ENCODE measurements around the gene VPS26A. TPM values are rescaled to one million over a fixed set of nuclear protein-coding genes. Genes with fewer than 3 reads are reported as not detected.

Gene VPS26A
- total RNA-seq, 1 experiment from 2014 or later = 90.0 TPM

DNA sequence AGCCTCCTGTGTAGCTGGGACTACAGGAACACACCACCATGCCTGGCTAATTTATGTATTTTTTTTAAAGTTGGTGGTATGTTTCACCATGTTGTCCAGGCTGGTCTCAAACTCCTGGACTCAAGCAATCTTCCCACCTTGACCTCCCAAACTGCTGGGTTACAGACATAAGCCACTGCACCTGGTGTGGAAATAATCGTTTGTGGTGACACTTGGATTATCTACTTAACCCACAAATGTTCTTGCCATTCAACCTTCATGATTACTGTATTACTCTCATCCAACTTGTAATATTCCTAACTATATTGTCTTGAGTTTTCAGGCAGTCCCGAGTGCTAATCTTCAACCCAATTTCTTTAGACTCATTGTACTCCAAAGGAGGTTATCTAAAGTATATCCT, 45.7 kb upstream of the VPS26A start:
- no peak overlapping the region for H3K27ac ChIP-seq
- ChIA-PET POLR2A (ENCODE audit: unreplicated experiment) (no interaction called here), CTCF (no interaction called here)
- no peak for TF ChIP-seq EZH2 (IDR thresholded peaks at IDR 0.05; ENCODE audit: low read depth)
- TF ChIP-seq, protein P1, sequence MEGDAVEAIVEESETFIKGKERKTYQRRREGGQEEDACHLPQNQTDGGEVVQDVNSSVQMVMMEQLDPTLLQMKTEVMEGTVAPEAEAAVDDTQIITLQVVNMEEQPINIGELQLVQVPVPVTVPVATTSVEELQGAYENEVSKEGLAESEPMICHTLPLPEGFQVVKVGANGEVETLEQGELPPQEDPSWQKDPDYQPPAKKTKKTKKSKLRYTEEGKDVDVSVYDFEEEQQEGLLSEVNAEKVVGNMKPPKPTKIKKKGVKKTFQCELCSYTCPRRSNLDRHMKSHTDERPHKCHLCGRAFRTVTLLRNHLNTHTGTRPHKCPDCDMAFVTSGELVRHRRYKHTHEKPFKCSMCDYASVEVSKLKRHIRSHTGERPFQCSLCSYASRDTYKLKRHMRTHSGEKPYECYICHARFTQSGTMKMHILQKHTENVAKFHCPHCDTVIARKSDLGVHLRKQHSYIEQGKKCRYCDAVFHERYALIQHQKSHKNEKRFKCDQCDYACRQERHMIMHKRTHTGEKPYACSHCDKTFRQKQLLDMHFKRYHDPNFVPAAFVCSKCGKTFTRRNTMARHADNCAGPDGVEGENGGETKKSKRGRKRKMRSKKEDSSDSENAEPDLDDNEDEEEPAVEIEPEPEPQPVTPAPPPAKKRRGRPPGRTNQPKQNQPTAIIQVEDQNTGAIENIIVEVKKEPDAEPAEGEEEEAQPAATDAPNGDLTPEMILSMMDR (conservative IDR thresholded peaks at IDR 0.05) = no peak
- no peaks in the 10 kb centered on the region for H3K79me2 ChIP-seq (ENCODE audit: low read depth)
- no peak overlapping the region for H3K4me3 ChIP-seq
- BruUV-seq (replicated peaks) = no TSS peak
- H2AFZ ChIP-seq = no peak overlapping the region
- no peak for DNase-seq
- 0 out of 2 replicates have a peak, but pooled peaks cover 3% of the 10 kb centered on the region for H3K9me2 ChIP-seq (ENCODE audit: insufficient read depth)
- no peaks in the 10 kb centered on the region for H3F3A ChIP-seq (ENCODE audit: insufficient read depth, low read depth)
- no peaks in the 10 kb centered on the region for H4K20me1 ChIP-seq (ENCODE audit: insufficient read depth)
- no peaks in the 10 kb centered on the region for H3K27me3 ChIP-seq (ENCODE audit: insufficient read depth, low read depth)
- intact Hi-C loops (cut with micrococcal nuclease; ENCODE audit: unreplicated experiment) = no loop called here
- no peaks in the 10 kb centered on the region for H3K9me3 ChIP-seq (ENCODE audit: insufficient read depth, low read depth)
- no peak overlapping the region for H3K4me2 ChIP-seq
- H3K36me3 ChIP-seq (ENCODE audit: low read depth) = no peaks in the 10 kb centered on the region
- no peaks in the 10 kb centered on the region for H3K4me1 ChIP-seq (replicated peaks; ENCODE audit: insufficient read depth)

DNA sequence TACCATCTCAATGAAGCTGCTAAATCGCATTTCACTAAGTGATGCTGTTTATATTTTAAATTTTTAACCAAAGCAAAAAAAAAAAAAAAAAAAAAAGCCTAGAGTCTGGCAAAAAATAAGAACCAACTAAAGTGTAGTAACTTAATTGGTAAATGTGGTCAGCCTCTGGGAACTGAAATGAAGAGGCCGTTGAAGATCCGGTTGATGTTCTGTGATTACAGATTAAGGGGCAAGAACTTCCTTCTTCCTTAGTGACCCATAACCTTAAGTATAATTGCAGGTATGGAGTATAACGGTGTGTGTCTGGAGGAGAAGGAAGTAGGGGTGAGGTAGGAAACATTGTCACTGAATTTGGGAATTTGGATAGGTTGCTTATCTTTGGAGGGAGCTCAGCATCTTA, 43.8 kb upstream of the VPS26A start:
- ChIA-PET POLR2A (ENCODE audit: unreplicated experiment) (interaction anchor here (0.6 kb wide), 1 partner anchor 1565 kb away, joined by 7 read pairs; no protein-coding TSS in a partner anchor), CTCF (no interaction called here)
- no peak for DNase-seq
- Histone ChIP-seq H3K27ac (no peak overlapping the region), H3F3A (ENCODE audit: insufficient read depth, low read depth) (no peaks in the 10 kb centered on the region), H3K9me3 (ENCODE audit: insufficient read depth, low read depth) (no peaks in the 10 kb centered on the region), H3K79me2 (ENCODE audit: low read depth) (no peaks in the 10 kb centered on the region), H3K4me3 (no peak overlapping the region), H3K4me1 (replicated peaks; ENCODE audit: insufficient read depth) (no peaks in the 10 kb centered on the region), H3K36me3 (ENCODE audit: low read depth) (no peaks in the 10 kb centered on the region), H3K9me2 (ENCODE audit: insufficient read depth) (0 out of 2 replicates have a peak, but pooled peaks cover 3% of the 10 kb centered on the region), H3K27me3 (ENCODE audit: insufficient read depth, low read depth) (no peaks in the 10 kb centered on the region), H2AFZ (no peak overlapping the region), H4K20me1 (ENCODE audit: insufficient read depth) (no peaks in the 10 kb centered on the region), H3K4me2 (no peak overlapping the region)
- TF ChIP-seq, protein P1 (conservative IDR thresholded peaks at IDR 0.05) = no peak
- no peak for TF ChIP-seq EZH2 (IDR thresholded peaks at IDR 0.05; ENCODE audit: low read depth)
- no TSS peak for BruUV-seq (replicated peaks)
- intact Hi-C loops (cut with micrococcal nuclease; ENCODE audit: unreplicated experiment) = no loop called here

DNA sequence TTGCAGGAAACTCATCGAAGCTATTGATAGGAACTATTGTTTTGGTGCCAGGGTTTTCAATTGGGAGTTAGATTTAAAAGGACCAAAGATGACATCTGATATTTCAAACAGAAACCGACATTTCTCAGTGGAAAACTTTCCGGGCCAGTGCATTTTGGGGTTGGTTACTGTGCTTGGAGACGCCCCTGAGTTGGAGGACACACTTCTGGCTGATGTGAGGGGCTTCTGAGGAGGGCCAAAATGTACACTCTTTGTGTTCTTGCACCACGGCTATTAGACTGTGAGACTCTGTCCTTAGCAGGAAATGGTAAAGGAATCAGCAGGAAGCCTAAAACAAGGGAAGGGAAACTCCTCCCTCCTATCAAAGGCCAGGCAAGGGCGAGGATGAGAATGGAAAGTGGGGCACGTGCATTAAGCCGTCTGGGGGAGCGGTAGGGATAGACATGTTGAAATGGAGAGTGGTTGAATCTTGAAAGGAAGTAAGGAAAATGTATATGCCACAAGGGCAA, 37.9 kb upstream of the VPS26A start:
- Histone ChIP-seq H3K9me3 (ENCODE audit: insufficient read depth, low read depth) (no peaks in the 10 kb centered on the region), H3K27ac (no peak overlapping the region), H3K4me3 (no peak overlapping the region), H3K4me2 (no peak overlapping the region), H3K4me1 (replicated peaks; ENCODE audit: insufficient read depth) (no peaks in the 10 kb centered on the region), H3F3A (ENCODE audit: insufficient read depth, low read depth) (no peaks in the 10 kb centered on the region), H3K36me3 (ENCODE audit: low read depth) (no peaks in the 10 kb centered on the region), H3K79me2 (ENCODE audit: low read depth) (peaks cover 9% of the 10 kb centered on the region; the same call in 1 of the 2 replicates), H4K20me1 (ENCODE audit: insufficient read depth) (no peaks in the 10 kb centered on the region), H3K9me2 (ENCODE audit: insufficient read depth) (no peaks in the 10 kb centered on the region), H3K27me3 (ENCODE audit: insufficient read depth, low read depth) (no peaks in the 10 kb centered on the region), H2AFZ (0 out of 2 replicates have a peak overlapping the region, but pooled peaks have one; percentile 42)
- no peak for DNase-seq
- intact Hi-C loops (cut with micrococcal nuclease; ENCODE audit: unreplicated experiment) = no loop called here
- CTCF ChIA-PET = no interaction called here
- BruUV-seq (replicated peaks) = no TSS peak
- TF ChIP-seq, protein P1 (conservative IDR thresholded peaks at IDR 0.05) = no peak
- no peak for TF ChIP-seq EZH2 (IDR thresholded peaks at IDR 0.05; ENCODE audit: low read depth)
- POLR2A ChIA-PET (ENCODE audit: unreplicated experiment) = no interaction called here
